Measurements from ENCODE around the gene PDE4D. TPM values are rescaled to one million over a fixed set of nuclear protein-coding genes. Genes with fewer than 3 reads are reported as not detected.

PDE4D gene
- total RNA-seq, 1 experiment from 2014 or later: 2.4 TPM

DNA sequence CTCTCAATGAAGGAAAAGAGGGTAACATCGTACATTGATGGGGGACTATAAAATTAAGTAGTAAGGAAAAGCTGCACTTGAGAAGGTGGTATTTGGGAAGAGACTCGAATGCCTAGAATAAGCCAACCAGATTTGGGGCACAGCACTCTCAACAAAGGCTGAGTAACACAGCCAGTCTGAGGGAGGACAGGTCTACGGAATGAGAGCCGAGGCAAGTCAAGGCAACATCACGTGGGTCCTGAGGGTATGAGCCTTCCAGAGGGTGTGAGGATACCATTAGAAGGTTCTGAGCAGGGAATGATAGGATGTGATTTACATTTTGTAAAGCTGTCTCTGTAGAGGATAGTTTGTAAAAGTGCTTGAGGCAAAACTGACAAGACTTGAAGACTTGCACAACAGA lies 876.6 kb downstream of the PDE4D start:
- Histone ChIP-seq H3K4me3 (ENCODE audit: low read depth in 2 of 2, low read length in 2 of 2) (no peak overlapping the region), H3K27me3 (ENCODE audit: control insufficient read depth, insufficient read depth, low read length) (no peaks in the 10 kb centered on the region), H3K36me3 (ENCODE audit: control insufficient read depth, insufficient read depth, low read length) (no peaks in the 10 kb centered on the region), H3K27ac (ENCODE audit: low read length) (no peak overlapping the region), H3K4me1 (ENCODE audit: control insufficient read depth, insufficient read depth, low read length) (no peaks in the 10 kb centered on the region), H3K9me3 (ENCODE audit: control insufficient read depth, insufficient read depth, low read depth, low read length) (no peaks in the 10 kb centered on the region)
- ChIA-PET POLR2A (no interaction called here), CTCF (no interaction called here)
- TF ChIP-seq POLR2AphosphoS5 (IDR thresholded peaks at IDR 0.05; ENCODE audit: low read depth, low read length) (no peak), SIN3A (IDR thresholded peaks at IDR 0.05; ENCODE audit: borderline replicate concordance, insufficient read depth, low read depth, low read length) (no peak), TCF7L2 (IDR thresholded peaks at IDR 0.05; ENCODE audit: low read depth, low read length) (no peak)
- TF ChIP-seq, protein P1, sequence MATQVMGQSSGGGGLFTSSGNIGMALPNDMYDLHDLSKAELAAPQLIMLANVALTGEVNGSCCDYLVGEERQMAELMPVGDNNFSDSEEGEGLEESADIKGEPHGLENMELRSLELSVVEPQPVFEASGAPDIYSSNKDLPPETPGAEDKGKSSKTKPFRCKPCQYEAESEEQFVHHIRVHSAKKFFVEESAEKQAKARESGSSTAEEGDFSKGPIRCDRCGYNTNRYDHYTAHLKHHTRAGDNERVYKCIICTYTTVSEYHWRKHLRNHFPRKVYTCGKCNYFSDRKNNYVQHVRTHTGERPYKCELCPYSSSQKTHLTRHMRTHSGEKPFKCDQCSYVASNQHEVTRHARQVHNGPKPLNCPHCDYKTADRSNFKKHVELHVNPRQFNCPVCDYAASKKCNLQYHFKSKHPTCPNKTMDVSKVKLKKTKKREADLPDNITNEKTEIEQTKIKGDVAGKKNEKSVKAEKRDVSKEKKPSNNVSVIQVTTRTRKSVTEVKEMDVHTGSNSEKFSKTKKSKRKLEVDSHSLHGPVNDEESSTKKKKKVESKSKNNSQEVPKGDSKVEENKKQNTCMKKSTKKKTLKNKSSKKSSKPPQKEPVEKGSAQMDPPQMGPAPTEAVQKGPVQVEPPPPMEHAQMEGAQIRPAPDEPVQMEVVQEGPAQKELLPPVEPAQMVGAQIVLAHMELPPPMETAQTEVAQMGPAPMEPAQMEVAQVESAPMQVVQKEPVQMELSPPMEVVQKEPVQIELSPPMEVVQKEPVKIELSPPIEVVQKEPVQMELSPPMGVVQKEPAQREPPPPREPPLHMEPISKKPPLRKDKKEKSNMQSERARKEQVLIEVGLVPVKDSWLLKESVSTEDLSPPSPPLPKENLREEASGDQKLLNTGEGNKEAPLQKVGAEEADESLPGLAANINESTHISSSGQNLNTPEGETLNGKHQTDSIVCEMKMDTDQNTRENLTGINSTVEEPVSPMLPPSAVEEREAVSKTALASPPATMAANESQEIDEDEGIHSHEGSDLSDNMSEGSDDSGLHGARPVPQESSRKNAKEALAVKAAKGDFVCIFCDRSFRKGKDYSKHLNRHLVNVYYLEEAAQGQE (IDR thresholded peaks at IDR 0.05; ENCODE audit: insufficient read depth in 1 of 2, low read depth in 2 of 2, low read length in 1 of 2): no peak
- TF ChIP-seq, protein P2, sequence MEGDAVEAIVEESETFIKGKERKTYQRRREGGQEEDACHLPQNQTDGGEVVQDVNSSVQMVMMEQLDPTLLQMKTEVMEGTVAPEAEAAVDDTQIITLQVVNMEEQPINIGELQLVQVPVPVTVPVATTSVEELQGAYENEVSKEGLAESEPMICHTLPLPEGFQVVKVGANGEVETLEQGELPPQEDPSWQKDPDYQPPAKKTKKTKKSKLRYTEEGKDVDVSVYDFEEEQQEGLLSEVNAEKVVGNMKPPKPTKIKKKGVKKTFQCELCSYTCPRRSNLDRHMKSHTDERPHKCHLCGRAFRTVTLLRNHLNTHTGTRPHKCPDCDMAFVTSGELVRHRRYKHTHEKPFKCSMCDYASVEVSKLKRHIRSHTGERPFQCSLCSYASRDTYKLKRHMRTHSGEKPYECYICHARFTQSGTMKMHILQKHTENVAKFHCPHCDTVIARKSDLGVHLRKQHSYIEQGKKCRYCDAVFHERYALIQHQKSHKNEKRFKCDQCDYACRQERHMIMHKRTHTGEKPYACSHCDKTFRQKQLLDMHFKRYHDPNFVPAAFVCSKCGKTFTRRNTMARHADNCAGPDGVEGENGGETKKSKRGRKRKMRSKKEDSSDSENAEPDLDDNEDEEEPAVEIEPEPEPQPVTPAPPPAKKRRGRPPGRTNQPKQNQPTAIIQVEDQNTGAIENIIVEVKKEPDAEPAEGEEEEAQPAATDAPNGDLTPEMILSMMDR (IDR thresholded peaks at IDR 0.05): no peak
- ATAC-seq (no peak), DNase-seq (ENCODE audit: low read depth, low spot score) (no peak)
- BruUV-seq (replicated peaks): no TSS peak
- in situ Hi-C loops (cut with HindIII; ENCODE audit: low pct_unique_long_range_greater_than_20kb, low sequenced_read_pairs) (no loop called here), intact Hi-C loops (cut with micrococcal nuclease; ENCODE audit: unreplicated experiment) (no loop called here)

DNA sequence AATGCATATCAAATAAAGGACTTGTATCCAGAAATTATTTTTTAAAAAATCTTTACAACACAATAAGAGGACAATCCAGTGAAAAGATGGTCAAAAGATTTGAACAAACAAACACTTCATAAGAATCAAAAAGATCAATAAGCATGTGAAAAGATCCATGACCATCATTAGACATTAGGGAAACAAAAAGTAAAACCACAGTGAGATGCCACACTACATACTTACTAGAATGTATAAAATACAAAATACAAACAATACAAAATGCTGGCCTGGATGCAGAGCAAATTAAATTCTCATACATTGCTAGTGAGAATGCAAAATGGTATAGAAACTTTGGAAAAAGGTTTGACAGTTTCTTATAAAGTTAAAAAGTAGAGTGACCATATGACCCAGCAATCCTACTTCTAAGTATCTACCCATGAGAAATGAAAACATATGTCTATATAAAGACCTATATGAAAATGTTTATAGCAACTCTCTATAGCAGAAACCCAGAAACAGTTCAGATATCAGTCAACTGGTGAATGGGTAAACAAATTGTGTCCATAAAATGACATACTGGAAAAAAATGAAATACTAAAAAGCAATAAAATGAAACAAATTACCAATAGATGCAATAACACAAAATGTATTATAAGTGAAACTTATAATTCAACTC lies 884.6 kb downstream of the PDE4D start:
- ChIA-PET CTCF (no interaction called here), POLR2A (no interaction called here)
- ATAC-seq: no peak
- in situ Hi-C loops (cut with HindIII; ENCODE audit: low pct_unique_long_range_greater_than_20kb, low sequenced_read_pairs) (no loop called here), intact Hi-C loops (cut with micrococcal nuclease; ENCODE audit: unreplicated experiment) (loop anchor here (1.0 to 5.0 kb wide), 2 partner anchors 118 to 137 kb away; no protein-coding TSS in a partner anchor)
- TF ChIP-seq POLR2AphosphoS5 (IDR thresholded peaks at IDR 0.05; ENCODE audit: low read depth, low read length) (no peak), TCF7L2 (IDR thresholded peaks at IDR 0.05; ENCODE audit: low read depth, low read length) (no peak), SIN3A (IDR thresholded peaks at IDR 0.05; ENCODE audit: borderline replicate concordance, insufficient read depth, low read depth, low read length) (no peak)
- TF ChIP-seq, protein P1 (IDR thresholded peaks at IDR 0.05; ENCODE audit: insufficient read depth in 1 of 2, low read depth in 2 of 2, low read length in 1 of 2): no peak
- no peaks in the 10 kb centered on the region for H3K36me3 ChIP-seq (ENCODE audit: control insufficient read depth, insufficient read depth, low read length)
- no peak overlapping the region for H3K4me3 ChIP-seq (ENCODE audit: low read depth in 2 of 2, low read length in 2 of 2)
- H3K27me3 ChIP-seq (ENCODE audit: control insufficient read depth, insufficient read depth, low read length): no peaks in the 10 kb centered on the region; the same call in 1 of the 2 replicates
- no peaks in the 10 kb centered on the region for H3K9me3 ChIP-seq (ENCODE audit: control insufficient read depth, insufficient read depth, low read depth, low read length)
- no peaks in the 10 kb centered on the region for H3K4me1 ChIP-seq (ENCODE audit: control insufficient read depth, insufficient read depth, low read length)
- BruUV-seq (replicated peaks): no TSS peak
- no peak for DNase-seq (ENCODE audit: low read depth, low spot score)
- no peak overlapping the region for H3K27ac ChIP-seq (ENCODE audit: low read length)
